CD4-positive, alpha-beta T cell (primary cell): ENCODE results near the gene KNDC1. TPM values are rescaled to one million over a fixed set of nuclear protein-coding genes. Genes with fewer than 3 reads are reported as not detected.
A peak's percentile ranks its signal among the peaks of the same experiment; 100 is the strongest.

Source experiments
- ATAC-seq: fragments of 200-7000 bp; cut with Tn5 transposase; one replicate; pipeline ENCODE4 v1.10.0; 2022; ENCODE audit warnings: mild to moderate bottlenecking; ENCODE audit not compliant: poor library complexity
- CTCF ChIA-PET: fragments of 350-600 bp; sonication (Branson Sonifier 250); formaldehyde crosslinking; loops from one replicate; lab custom pipeline; 2021; ENCODE audit warnings: antibody characterized with exemption, inconsistent platforms; lab: Charles Lee
- POLR2A ChIA-PET: fragments of 350-600 bp; sonication (Branson Sonifier 250); formaldehyde crosslinking; loops from one replicate; lab custom pipeline; 2021; ENCODE audit warnings: antibody characterized with exemption, inconsistent platforms; lab: Charles Lee
- DNase-seq, 14 experiments: peaks; one replicate each; pipeline ENCODE4 v3.0.0-alpha.2; 2013 to 2020; ENCODE audit warnings: mixed read lengths in 2 of 14
- H3K27ac ChIP-seq, 2 donors: one replicate each; pipeline versions ENCODE4 v1.5.1 to v1.7.0; 2013; ENCODE audit warnings: low read length in 2 of 2, low read depth in 1 of 2, mild to moderate bottlenecking in 1 of 2
- H3K27me3 ChIP-seq, 2 experiments: 1 replicate in 1 of 2; 2 replicates in 1 of 2; pipeline versions ENCODE4 v1.6.1 to v1.7.0; 2013; ENCODE audit warnings: low read length in 2 of 2, control low read depth in 1 of 2, mild to moderate bottlenecking in 1 of 2, moderate library complexity in 1 of 2; ENCODE audit not compliant: insufficient read depth in 2 of 2, control insufficient read depth in 1 of 2
- H3K36me3 ChIP-seq: one replicate; pipeline ENCODE4 v1.6.1; 2013; ENCODE audit warnings: low read length, control low read depth; ENCODE audit not compliant: insufficient read depth
- H3K4me1 ChIP-seq: one replicate; pipeline ENCODE4 v1.6.1; 2013; ENCODE audit warnings: low read length, control low read depth; ENCODE audit not compliant: insufficient read depth
- H3K4me3 ChIP-seq: one replicate; pipeline ENCODE4 v1.5.1; 2013; ENCODE audit warnings: mild to moderate bottlenecking, low read length, moderate library complexity
- H3K9me3 ChIP-seq, 2 experiments: 1 replicate in 1 of 2; 2 replicates in 1 of 2; pipeline versions ENCODE4 v1.6.1 to v1.7.0; 2013; ENCODE audit warnings: low read length in 2 of 2, mild to moderate bottlenecking in 2 of 2, control low read depth in 1 of 2, moderate library complexity in 1 of 2; ENCODE audit not compliant: control insufficient read depth in 1 of 2, insufficient read depth in 1 of 2
- H3K27ac Mint-ChIP-seq: one replicate; pipeline ENCODE4 v1.8.0; 2020; ENCODE audit warnings: mixed read lengths
- H3K27me3 Mint-ChIP-seq: one replicate; pipeline ENCODE4 v1.8.0; 2021; ENCODE audit warnings: mixed read lengths
- H3K36me3 Mint-ChIP-seq: one replicate; pipeline ENCODE4 v1.8.0; 2021; ENCODE audit warnings: low read depth, mixed read lengths
- H3K4me1 Mint-ChIP-seq: one replicate; pipeline ENCODE4 v1.8.0; 2021; ENCODE audit warnings: low read depth, mixed read lengths
- H3K4me3 Mint-ChIP-seq: one replicate; pipeline ENCODE4 v1.8.0; 2020; ENCODE audit warnings: mild to moderate bottlenecking, mixed read lengths
- H3K9me3 Mint-ChIP-seq: one replicate; pipeline ENCODE4 v1.8.0; 2020; ENCODE audit warnings: mixed read lengths
- CTCF ChIP-seq: fragments of 200-600 bp; IDR thresholded peaks from one replicate; pipeline ENCODE4 v1.8.0; 2022; ENCODE audit warnings: antibody characterized with exemption, mild to moderate bottlenecking
- intact Hi-C, 2 experiments: fragments of 100-400 bp; cut with DNase I in 1 of 2; cut with micrococcal nuclease in 1 of 2; formaldehyde crosslinking; loops; one replicate each; pipeline versions ENCODE4 v1.15.1 to v1.9.0; 2023 to 2025; cut with DNase I, micrococcal nuclease
- total RNA-seq, 174 experiments: library from RNA in 2 of 174; stranded (reverse) in 2 of 174; gene quantifications; one replicate each; pipeline ENCODE4 v1.2.3 and lab custom pipeline; 2021 to 2026

KNDC1 gene
- total RNA-seq, 2 experiments from 2014 or later: not detected

GRCh38 chr10:133207627-133208026 lies 47.6 kb downstream of the KNDC1 start:
- no peak overlapping the region for H3K4me3 ChIP-seq
- Mint-ChIP-seq H3K9me3 (no peaks in the 10 kb centered on the region), H3K36me3 (no peaks in the 10 kb centered on the region), H3K27me3 (no peaks in the 10 kb centered on the region), H3K4me1 (no peaks in the 10 kb centered on the region), H3K4me3 (no peak overlapping the region), H3K27ac (no peak overlapping the region)
- H3K4me1 ChIP-seq: peaks cover 8% of the 10 kb centered on the region
- no peaks in the 10 kb centered on the region for H3K36me3 ChIP-seq
- no peak for TF ChIP-seq CTCF
- no peak for ATAC-seq
- CTCF ChIA-PET: no interaction called here
- H3K9me3 ChIP-seq: peaks cover 0 to 7% of the 10 kb centered on the region in 2 experiments
- intact Hi-C loops: no loop called here
- peaks cover 0 to 3% of the 10 kb centered on the region in 2 experiments for H3K27me3 ChIP-seq
- H3K27ac ChIP-seq: no peak overlapping the region
- POLR2A ChIA-PET: no interaction called here
- DNase-seq: no peak

- Mint-ChIP-seq H3K4me3 (no peak overlapping the region), H3K9me3 (no peaks in the 10 kb centered on the region), H3K36me3 (no peaks in the 10 kb centered on the region), H3K4me1 (no peaks in the 10 kb centered on the region), H3K27ac (no peak overlapping the region), H3K27me3 (no peaks in the 10 kb centered on the region)
- no peaks in the 10 kb centered on the region for H3K36me3 ChIP-seq
- peaks cover 0 to 7% of the 10 kb centered on the region in 2 experiments for H3K9me3 ChIP-seq
- TF ChIP-seq CTCF: no peak
- peaks cover 8% of the 10 kb centered on the region for H3K4me1 ChIP-seq
- no peak overlapping the region for H3K4me3 ChIP-seq
- intact Hi-C loops: no loop called here
- H3K27me3 ChIP-seq: peaks cover 0 to 3% of the 10 kb centered on the region in 2 experiments
- ChIA-PET POLR2A (no interaction called here), CTCF (no interaction called here)
- no peak overlapping the region for H3K27ac ChIP-seq
- DNase-seq (peak in 1 of 14 experiments; percentile 2), ATAC-seq (no peak)
These were observed 48.4 kb downstream of the KNDC1 start for GRCh38 chr10:133208466-133208865.

GRCh38 chr10:133209117-133209516 lies 49.1 kb downstream of the KNDC1 start:
- peaks cover 0 to 3% of the 10 kb centered on the region in 2 experiments for H3K27me3 ChIP-seq
- TF ChIP-seq CTCF: no peak
- peaks cover 0 to 7% of the 10 kb centered on the region in 2 experiments for H3K9me3 ChIP-seq
- H3K27ac ChIP-seq: no peak overlapping the region
- Mint-ChIP-seq H3K36me3 (no peaks in the 10 kb centered on the region), H3K9me3 (no peaks in the 10 kb centered on the region), H3K4me3 (no peak overlapping the region), H3K27me3 (no peaks in the 10 kb centered on the region), H3K27ac (no peak overlapping the region), H3K4me1 (no peaks in the 10 kb centered on the region)
- H3K36me3 ChIP-seq: no peaks in the 10 kb centered on the region
- peak in 1 of 14 experiments; percentile 1 for DNase-seq
- ChIA-PET CTCF (no interaction called here), POLR2A (no interaction called here)
- no peak overlapping the region for H3K4me3 ChIP-seq
- intact Hi-C loops: no loop called here
- no peak for ATAC-seq
- H3K4me1 ChIP-seq: peaks cover 8% of the 10 kb centered on the region
